ENCODE data around the gene PROZ.
A peak's percentile ranks its signal among the peaks of the same experiment; 100 is the strongest.

PROZ gene

GRCh38 chr13:113121928-113122471 lies 36.4 kb upstream of the PROZ start:
- DNase-seq (ENCODE audit: low read depth): no peak
- TF ChIP-seq, protein P1, sequence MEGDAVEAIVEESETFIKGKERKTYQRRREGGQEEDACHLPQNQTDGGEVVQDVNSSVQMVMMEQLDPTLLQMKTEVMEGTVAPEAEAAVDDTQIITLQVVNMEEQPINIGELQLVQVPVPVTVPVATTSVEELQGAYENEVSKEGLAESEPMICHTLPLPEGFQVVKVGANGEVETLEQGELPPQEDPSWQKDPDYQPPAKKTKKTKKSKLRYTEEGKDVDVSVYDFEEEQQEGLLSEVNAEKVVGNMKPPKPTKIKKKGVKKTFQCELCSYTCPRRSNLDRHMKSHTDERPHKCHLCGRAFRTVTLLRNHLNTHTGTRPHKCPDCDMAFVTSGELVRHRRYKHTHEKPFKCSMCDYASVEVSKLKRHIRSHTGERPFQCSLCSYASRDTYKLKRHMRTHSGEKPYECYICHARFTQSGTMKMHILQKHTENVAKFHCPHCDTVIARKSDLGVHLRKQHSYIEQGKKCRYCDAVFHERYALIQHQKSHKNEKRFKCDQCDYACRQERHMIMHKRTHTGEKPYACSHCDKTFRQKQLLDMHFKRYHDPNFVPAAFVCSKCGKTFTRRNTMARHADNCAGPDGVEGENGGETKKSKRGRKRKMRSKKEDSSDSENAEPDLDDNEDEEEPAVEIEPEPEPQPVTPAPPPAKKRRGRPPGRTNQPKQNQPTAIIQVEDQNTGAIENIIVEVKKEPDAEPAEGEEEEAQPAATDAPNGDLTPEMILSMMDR (conservative IDR thresholded peaks at IDR 0.05; ENCODE audit: low read depth, low read length): no peak
- no peak overlapping the region for H3K4me3 ChIP-seq (ENCODE audit: low read length)

DNA sequence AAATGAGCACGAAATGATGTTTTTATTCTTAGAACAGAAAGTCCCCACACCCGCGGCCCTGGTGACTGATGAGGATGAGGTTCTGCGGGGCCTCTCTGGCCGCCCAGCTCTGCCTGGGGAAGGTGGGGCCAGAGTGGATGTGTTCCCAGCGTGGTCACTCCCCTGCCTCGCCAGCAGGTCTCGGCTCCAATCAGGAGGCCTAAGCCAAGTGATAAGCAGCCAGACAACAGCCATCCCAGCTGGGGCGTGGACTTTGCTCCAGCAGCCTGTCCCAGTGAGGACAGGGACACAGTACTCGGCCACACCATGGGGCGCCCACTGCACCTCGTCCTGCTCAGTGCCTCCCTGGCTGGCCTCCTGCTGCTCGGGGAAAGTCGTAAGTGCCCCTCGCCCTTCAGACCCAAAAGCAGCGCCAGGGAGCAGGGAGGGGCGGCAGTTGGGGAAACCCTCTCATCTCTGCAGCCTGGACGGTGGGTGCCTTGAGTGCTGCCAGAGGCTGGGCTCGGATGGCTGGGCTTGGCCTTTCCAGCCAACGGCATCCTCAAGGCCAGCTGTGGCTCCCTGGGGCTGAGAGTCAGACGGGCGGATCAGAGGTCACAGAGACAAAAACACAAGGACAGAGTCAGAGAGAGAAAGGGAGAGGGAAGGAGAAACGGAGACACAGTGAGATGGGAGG lies 35.8 kb upstream of the PROZ start, which contains the start of gene F10:
TSS of gene F10 (plus strand) at position 250 of the 676 bp plus-strand sequence. CDS start at position 307, 57 bp downstream.
- DNase-seq (ENCODE audit: low read depth): peak; percentile 17

DNA sequence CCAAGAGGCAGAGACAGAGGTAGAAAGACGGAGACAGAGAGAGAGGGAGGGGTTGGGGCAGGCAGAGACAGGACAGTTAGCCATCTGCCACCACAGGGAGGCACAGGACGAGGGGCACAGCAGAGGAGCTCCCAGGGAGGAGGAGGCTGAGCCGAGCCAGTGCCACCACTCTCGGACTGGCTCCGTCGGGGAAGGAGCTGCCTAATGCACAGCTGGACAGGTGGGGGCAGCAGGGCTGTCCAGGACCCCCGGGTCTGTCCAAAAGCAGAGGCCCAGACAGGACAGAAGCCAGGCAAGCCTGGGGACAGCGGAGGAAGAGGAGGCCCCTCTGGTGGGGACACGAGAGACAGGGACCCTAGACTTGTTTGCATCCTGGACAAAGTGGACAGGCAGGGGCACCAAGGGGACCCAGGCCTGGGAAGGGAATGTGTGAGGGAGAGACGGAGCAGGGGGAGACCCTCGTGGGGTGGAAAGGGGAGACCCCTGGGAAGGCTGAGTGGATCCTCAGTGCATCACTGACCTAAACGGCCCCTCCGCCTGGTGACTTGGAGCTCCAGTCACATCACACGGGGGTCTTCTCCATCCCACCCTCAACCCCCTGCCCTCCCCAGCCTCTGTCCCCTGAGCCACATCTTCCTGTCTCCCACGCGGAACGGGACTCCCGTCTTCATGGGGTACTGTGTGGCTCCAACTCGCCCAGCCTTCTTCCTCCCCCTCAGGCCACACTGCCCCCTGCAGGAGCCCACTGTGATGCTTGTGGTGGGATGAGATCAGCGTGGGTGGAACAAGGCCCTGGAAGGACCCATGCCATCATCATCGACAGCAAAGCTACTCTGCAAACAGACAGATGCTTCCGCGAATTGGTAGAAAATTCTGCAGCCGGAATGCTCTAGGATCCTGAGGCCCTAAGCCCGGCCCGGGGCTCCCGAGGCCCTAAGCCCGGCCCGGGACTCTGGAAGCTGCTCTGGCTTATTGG lies 34.9 kb upstream of the PROZ start:
- DNase-seq (ENCODE audit: low read depth): no peak
- TF ChIP-seq, protein P1 (conservative IDR thresholded peaks at IDR 0.05; ENCODE audit: low read depth, low read length): peak; percentile 39
- no peak overlapping the region for H3K4me3 ChIP-seq (ENCODE audit: low read length)

More for the DNA sequence above, 35.8 kb upstream of the PROZ start, which contains the start of gene F10:
- peak within 1 kb of the TSS; percentile 24 for H3K4me3 ChIP-seq (ENCODE audit: low read length)
- TF ChIP-seq, protein P1 (conservative IDR thresholded peaks at IDR 0.05; ENCODE audit: low read depth, low read length): no peak

GRCh38 chr13:113124211-113124970 lies 34.1 kb upstream of the PROZ start:
- H3K4me3 ChIP-seq (ENCODE audit: low read length): no peak overlapping the region
- DNase-seq (ENCODE audit: low read depth): no peak
- TF ChIP-seq, protein P1 (conservative IDR thresholded peaks at IDR 0.05; ENCODE audit: low read depth, low read length): no peak

DNA sequence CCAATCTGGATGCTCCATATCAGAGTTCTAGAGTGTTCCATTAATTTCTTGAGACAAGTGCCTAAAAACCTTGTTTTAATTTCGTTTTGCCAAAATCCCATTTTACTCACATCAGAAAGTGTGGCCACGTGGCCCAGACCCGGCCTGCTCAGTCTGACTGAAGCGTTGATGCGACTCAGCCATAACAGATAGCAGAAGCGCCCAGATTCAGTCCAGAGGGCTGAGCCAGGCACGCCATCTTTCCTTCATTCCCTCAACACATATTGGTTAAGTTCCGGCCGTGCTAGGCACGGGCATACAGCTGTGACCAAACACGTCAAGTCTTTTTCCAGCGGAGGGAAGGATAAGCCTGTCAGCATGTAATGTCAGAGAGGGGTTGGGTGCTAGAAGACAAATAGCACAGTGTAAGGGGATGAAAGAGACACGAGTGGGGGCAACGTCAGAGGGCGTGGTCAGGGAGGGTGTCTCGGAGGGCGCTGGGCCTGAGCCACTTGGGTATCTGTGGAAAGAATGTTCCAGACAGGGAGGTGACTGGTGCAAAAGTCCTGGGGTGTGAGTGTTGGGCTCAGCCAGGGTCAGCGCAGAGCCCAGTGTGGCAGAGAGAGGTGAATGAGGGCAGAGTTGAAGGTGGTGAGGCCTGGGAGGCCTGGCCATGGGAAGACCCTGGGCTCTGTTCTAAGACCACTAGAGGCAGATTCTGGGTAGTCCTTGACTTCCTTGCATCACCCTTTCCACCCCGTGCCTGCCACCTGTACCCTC lies 32.8 kb upstream of the PROZ start:
- no peak for DNase-seq (ENCODE audit: low read depth)
- H3K4me3 ChIP-seq (ENCODE audit: low read length): no peak overlapping the region
- TF ChIP-seq, protein P1 (conservative IDR thresholded peaks at IDR 0.05; ENCODE audit: low read depth, low read length): no peak
